ENCODE results near the gene PCDH12.

Gene PCDH12

DNA sequence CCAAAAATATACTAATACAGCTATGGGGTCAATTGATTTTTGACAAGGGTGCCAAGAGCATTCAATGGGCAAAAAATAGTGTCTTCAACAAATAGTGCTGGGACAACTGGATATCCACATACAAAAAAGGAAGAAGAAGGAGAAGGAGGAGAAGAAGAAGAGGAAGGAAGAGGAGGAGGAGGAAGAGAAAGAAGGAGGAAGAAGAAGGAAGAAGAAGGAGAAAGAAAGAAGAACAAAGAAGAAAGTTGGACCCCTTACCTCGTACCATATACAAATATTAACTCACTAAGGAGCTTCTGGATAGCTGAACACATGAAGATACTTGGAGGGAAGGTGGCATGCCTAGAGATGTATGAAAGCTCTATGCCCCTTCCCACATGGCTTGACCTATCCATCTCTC is 51.5 kb downstream of the PCDH12 start:
- DNase-seq, result no peak

DNA sequence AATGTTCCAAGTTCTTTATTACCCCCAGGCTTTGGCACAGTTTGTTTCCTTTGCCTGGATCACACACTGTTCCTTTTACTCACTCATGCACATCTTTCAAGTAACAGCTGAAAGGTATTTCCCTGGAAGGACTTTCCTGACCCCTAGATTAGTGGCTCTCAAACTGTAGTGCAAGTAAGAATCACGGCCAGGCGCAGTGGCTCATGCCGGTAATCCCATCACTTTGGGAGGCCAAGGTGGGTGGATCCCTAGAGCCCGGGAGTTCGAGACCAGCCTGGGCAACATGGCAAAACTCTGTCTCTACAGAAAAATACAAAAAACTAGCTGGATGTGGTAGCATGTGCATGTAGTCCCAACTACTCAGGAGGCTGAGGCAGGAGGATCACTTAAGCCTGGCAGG is 53.5 kb downstream of the PCDH12 start:
- DNase-seq, result no peak

DNA sequence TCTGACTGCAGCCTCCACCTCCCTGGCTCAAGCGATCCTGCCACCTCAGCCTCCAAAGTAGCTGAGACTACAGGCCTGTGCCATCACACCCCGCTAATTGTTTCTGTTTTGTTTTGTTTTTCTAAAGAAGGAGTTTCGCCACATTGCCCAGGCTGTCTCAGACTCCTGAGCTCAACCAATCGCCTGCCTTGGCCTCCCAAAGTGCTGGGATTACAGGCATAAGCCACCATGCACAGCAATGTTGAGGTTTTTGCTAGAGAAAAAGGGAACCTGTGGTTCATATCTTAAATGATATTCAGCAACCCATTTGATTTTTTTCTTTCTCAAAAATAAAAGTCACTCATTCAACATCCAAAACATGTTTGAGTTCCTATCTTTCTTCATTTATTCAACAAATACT is 54.7 kb downstream of the PCDH12 start:
- no peak for DNase-seq

DNA sequence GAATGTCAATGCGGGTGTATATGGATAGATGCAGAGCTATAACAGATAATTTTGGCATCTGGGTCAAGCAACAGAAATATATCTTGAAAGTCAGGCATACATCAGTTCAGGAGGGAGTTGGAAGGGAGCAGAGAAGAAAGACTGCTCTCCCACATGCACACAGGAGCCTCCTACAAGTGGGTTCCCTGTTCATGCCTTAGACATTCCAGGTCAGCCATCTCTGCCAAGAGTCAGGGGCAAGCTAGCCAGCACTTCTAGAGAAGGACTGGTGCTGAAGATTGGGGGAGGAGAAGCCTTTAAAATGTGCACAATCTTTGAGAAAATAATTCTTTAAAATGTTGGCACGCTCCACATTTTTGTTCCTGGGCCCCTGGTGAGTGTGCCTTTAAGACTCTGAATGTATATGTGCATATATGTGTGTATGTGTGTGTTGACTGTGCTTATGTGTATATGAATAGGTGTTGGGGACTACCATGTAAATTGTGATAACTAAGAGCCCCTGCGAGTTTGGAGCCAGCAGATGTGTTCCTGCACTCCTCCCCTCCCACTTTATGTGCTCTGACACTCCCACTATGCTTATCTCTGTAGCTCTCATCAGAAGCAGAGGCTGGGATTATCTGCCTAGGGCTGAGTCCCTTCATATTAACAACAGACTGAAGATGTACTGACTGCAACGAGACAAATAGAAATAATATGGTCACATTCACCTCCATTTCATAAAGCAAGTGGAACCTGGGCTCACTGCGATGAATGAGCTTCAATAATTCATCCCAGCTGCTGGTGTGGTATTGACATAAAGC is 55.8 kb downstream of the PCDH12 start:
- DNase-seq, result no peak

DNA sequence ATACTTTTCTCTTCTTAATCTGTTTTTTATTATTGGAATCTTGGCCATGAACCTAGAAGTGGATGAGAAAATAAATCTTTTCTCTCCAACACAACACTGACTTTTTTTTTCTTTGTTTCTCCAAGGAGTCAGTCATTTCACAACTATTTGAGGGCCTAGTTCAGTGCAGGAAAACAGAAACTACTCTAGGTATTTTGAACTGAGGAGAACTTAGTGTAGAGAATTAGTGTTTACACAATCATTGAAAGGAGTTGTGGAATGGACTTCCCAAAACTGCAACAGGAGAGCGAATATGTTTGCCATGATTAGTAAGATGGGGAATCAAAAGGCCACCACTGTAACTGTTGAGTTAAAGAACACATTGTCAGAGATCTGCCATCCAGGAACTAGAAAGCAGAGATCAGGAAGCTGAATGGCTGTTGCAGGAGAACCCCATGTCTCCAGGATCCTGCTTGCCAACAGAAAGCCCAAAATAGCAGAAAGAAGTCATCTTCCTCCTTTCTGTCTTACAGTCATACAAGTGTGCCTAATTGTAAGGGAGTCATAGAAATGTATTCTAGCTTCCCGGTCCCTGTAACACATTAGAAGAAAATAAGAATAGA is 59.5 kb downstream of the PCDH12 start:
- DNase-seq, result no peak

DNA sequence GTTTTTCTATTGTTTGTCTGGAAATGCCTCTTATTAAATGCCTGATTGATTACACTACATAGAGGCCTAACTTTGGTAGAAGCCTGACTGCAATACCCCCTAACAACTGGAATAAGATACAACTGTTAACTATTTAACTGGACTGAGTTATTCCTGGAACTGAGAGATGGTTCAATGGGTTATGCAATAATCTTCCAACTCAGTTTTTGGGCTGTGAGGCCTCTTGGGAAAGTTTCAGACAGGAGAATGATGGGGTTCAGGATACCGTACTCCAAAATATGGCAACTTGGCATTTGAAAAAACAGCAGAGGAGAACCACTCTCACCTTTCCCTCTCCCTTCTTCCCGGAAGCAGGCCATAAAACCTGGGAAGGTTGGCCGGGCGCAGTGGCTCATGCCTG is 60.6 kb downstream of the PCDH12 start:
- DNase-seq, result no peak
